K562 (cell line): ENCODE data around the gene NTSR1. TPM values are rescaled to one million over a fixed set of nuclear protein-coding genes. Genes with fewer than 3 reads are reported as not detected.

Source experiments
- ARID2 ChIP-seq: fragments of 450-650 bp; IDR thresholded peaks from 2 replicates; pipeline ENCODE4 v1.6.1; 2017; ENCODE audit warnings: antibody characterized with exemption, mild to moderate bottlenecking
- ARID3A ChIP-seq: IDR thresholded peaks from 2 replicates; pipeline ENCODE4 v1.6.1; 2012; ENCODE audit warnings: low read depth, low read length, improper control_type of control experiment, borderline replicate concordance
- E2F1 ChIP-seq: sonication (generic); formaldehyde crosslinking; IDR thresholded peaks from 2 replicates; pipeline ENCODE4 v1.8.1; 2023; ENCODE audit warnings: mild to moderate bottlenecking, missing genetic modification reagents, moderate library complexity
- E2F8 ChIP-seq: fragments of 450-650 bp; IDR thresholded peaks from 2 replicates; pipeline ENCODE4 v1.7.1; 2018; ENCODE audit warnings: mild to moderate bottlenecking, low read depth; ENCODE audit not compliant: partially characterized antibody
- GABPB1 ChIP-seq: sonication (generic); formaldehyde crosslinking; IDR thresholded peaks from 2 replicates; pipeline ENCODE4 v1.8.0; 2022; ENCODE audit warnings: mild to moderate bottlenecking, missing genetic modification reagents
- GATAD2A ChIP-seq: fragments of 450-650 bp; IDR thresholded peaks from 2 replicates; pipeline ENCODE4 v1.6.1; 2017
- HDAC8 ChIP-seq: fragments of 450-650 bp; IDR thresholded peaks from 2 replicates; pipeline ENCODE4 v1.6.1; 2016; ENCODE audit warnings: mild to moderate bottlenecking, missing genetic modification characterization, moderate library complexity, missing compliant biosample characterization
- MAFK ChIP-seq: IDR thresholded peaks from 2 replicates; pipeline ENCODE4 v1.6.1; 2011; ENCODE audit warnings: low read length, improper control_type of control experiment
- POLR2B ChIP-seq: fragments of 450-650 bp; IDR thresholded peaks from 2 replicates; pipeline ENCODE4 v1.6.1; 2018; ENCODE audit warnings: low read depth; ENCODE audit not compliant: partially characterized antibody
- PRPF4 ChIP-seq: fragments of 200-400 bp; formaldehyde crosslinking; IDR thresholded peaks from one replicate; pipeline ENCODE4 v1.6.1; 2017; ENCODE audit warnings: low read length, low read depth, mild to moderate bottlenecking; ENCODE audit not compliant: insufficient read depth, poor library complexity, severe bottlenecking
- STAG1 ChIP-seq: sonication (generic); formaldehyde crosslinking; IDR thresholded peaks from 2 replicates; pipeline ENCODE4 v1.5.0; 2020; ENCODE audit warnings: missing genetic modification reagents, borderline replicate concordance
- SUPT5H ChIP-seq: fragments of 450-650 bp; IDR thresholded peaks from 2 replicates; pipeline ENCODE4 v1.6.1; 2016
- TCF3 ChIP-seq: sonication (generic); formaldehyde crosslinking; IDR thresholded peaks from 2 replicates; pipeline ENCODE4 v1.4.0; 2020; ENCODE audit warnings: mild to moderate bottlenecking, missing genetic modification reagents
- TSC22D4 ChIP-seq: fragments of 450-650 bp; IDR thresholded peaks from 2 replicates; pipeline ENCODE4 v1.6.1; 2016; ENCODE audit warnings: missing genetic modification characterization, missing biosample characterization, control low read depth
- UBTF ChIP-seq, 2 experiments: IDR thresholded peaks; 2 replicates each; pipeline ENCODE4 v1.6.1; 2012; ENCODE audit warnings: improper control_type of control experiment in 2 of 2, low read depth in 2 of 2, low read length in 2 of 2, borderline replicate concordance in 1 of 2
- ZFPM2 ChIP-seq: fragments of 250-450 bp; sonication (Bioruptor Pico); IDR thresholded peaks from 2 replicates; pipeline ENCODE4 v1.5.1; 2022; ENCODE audit warnings: mild to moderate bottlenecking
- ZNF57 ChIP-seq: fragments of 450-650 bp; formaldehyde crosslinking; IDR thresholded peaks from 2 replicates; pipeline ENCODE4 v1.4.0; 2020; ENCODE audit warnings: mild to moderate bottlenecking, moderate library complexity
- ZNF764 ChIP-seq: fragments of 250-450 bp; sonication (Bioruptor Pico); IDR thresholded peaks from 2 replicates; pipeline ENCODE4 v1.4.0; 2020; ENCODE audit warnings: low read depth, mild to moderate bottlenecking, moderate library complexity
- polyA plus RNA-seq, 8 experiments: library from polyadenylated mRNA; depleted of rRNA in 4 of 8; stranded (reverse) in 5 of 8; unstranded in 3 of 8; fragments of >200 nt; fragmentation: Nextera tagmentation in 2 of 8; fragmentation: Illumina TruSeq in 1 of 8; extraction: Ambion mirVana in 2 of 8; extraction: Trizol in 1 of 8; gene quantifications; 2 replicates each; pipeline versions ENCODE4 v1.2.1 to v1.2.3, GENCODE V29; 2011 to 2014; ENCODE audit warnings: inconsistent platforms in 1 of 8, missing spikeins in 1 of 8
- total RNA-seq, 7 experiments: library from RNA; depleted of rRNA in 6 of 7; stranded (reverse); fragments of >200 nt in 6 of 7; fragmentation: Illumina TruSeq in 2 of 7; extraction: Trizol in 2 of 7; gene quantifications; 2 replicates each; pipeline versions ENCODE4 v1.2.1 to v1.2.3, GENCODE V29; 2011 to 2021; ENCODE audit warnings: low replicate concordance in 1 of 7

Gene NTSR1
- total and polyA plus RNA-seq, 9 of the 15 experiments (the other 6 are each of a cell fraction or from before 2014, with no cell fraction given), result 0.04 to 0.40 (median 0.13) TPM; not detected in 3

- TF ChIP-seq SUPT5H (peak; percentile 91), GATAD2A (0 out of 2 replicates have a peak, but pooled peaks have one; percentile 35), UBTF (IDR thresholded peaks at IDR 0.05; ENCODE audit: borderline replicate concordance in 1 of 2, low read depth in 2 of 2, low read length in 2 of 2) (0 out of 4 replicates have a peak, but pooled peaks of 1 of the 2 experiments have one; percentile 17), HDAC8 (tag) (0 out of 2 replicates have a peak, but pooled peaks have one; percentile 30), STAG1 (no peak), TSC22D4 (no peak), E2F8 (peak; percentile 77), E2F1 (CRISPR knock-in tag) (0 out of 2 replicates have a peak, but pooled peaks have one; percentile 61), MAFK (no peak), ZNF764 (CRISPR knock-in tag) (no peak), GABPB1 (CRISPR knock-in tag) (no peak), ZFPM2 (CRISPR knock-in tag) (no peak), POLR2B (peak; percentile 92), ZNF57 (CRISPR knock-in tag) (no peak), PRPF4 (no peak), ARID2 (peak; percentile 11; the same call in 1 of the 2 replicates), TCF3 (CRISPR knock-in tag) (no peak), ARID3A (no peak)
These were observed 68.3 kb downstream of the NTSR1 start (continued) for GRCh38 chr20:62776692-62777527.
